Measurements from ENCODE around the gene GSK3B. TPM values are rescaled to one million over a fixed set of nuclear protein-coding genes. Genes with fewer than 3 reads are reported as not detected.

The GSK3B gene
- total RNA-seq, 1 experiment from 2014 or later: 56.5 TPM

DNA sequence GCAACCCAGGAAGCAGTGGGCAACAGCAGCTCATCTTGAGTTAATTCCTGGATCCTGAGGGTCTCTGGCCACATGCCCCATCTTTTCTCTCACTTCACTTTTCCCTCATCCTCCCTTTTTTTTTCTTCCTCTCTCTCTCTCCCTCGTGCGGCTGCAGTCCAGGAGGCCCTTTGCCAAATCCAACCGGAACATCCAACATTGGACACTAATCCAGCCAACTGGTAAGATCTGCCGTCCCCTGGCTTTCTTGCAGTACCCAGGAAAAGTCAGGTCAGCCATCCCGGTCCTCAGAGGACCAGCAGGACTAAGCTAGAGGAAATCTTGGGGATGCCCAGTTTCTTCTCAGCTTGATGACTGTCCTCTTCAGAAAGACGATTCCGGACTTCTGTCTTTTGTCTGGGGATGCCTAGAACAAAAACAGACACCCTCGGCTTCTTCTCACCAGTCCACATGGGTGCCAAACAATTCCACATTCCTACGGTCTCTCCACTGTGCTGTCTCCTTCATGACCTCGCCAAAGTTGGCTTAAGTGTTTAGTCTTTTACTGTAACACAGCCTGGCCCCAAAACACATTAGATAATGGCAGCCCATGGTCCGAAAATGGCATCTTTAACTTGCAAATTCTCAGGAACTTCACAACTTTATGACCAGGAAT lies 115.6 kb downstream of the GSK3B start:
- WGBS (ENCODE audit: extremely low coverage, insufficient read length, low lambda C conversion rate): no CpG with 5 or more reads among the region's 11 CpGs
- no peak overlapping the region for H3K14ac ChIP-seq (ENCODE audit: insufficient read depth, low read length)
- no peaks in the 10 kb centered on the region for H4K20me1 ChIP-seq (ENCODE audit: control insufficient read depth, insufficient read depth, insufficient read length)
- no peak overlapping the region for H4K91ac ChIP-seq (ENCODE audit: insufficient read length, low read depth, low read length)
- no peak overlapping the region for H2BK5ac ChIP-seq (ENCODE audit: insufficient read length, low read length)
- no peak overlapping the region for H3T11ph ChIP-seq (ENCODE audit: low read length)
- TF ChIP-seq, protein P1, sequence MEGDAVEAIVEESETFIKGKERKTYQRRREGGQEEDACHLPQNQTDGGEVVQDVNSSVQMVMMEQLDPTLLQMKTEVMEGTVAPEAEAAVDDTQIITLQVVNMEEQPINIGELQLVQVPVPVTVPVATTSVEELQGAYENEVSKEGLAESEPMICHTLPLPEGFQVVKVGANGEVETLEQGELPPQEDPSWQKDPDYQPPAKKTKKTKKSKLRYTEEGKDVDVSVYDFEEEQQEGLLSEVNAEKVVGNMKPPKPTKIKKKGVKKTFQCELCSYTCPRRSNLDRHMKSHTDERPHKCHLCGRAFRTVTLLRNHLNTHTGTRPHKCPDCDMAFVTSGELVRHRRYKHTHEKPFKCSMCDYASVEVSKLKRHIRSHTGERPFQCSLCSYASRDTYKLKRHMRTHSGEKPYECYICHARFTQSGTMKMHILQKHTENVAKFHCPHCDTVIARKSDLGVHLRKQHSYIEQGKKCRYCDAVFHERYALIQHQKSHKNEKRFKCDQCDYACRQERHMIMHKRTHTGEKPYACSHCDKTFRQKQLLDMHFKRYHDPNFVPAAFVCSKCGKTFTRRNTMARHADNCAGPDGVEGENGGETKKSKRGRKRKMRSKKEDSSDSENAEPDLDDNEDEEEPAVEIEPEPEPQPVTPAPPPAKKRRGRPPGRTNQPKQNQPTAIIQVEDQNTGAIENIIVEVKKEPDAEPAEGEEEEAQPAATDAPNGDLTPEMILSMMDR (conservative IDR thresholded peaks at IDR 0.05): no peak
- H3K9me3 ChIP-seq (ENCODE audit: control insufficient read depth, low read depth, low read length): no peaks in the 10 kb centered on the region
- H3K4me1 ChIP-seq (ENCODE audit: insufficient read depth, low read length): no peaks in the 10 kb centered on the region; the same call in 1 of the 2 replicates
- no peaks in the 10 kb centered on the region for H3K27me3 ChIP-seq (ENCODE audit: insufficient read depth, low read length)
- no peak overlapping the region for H3K23ac ChIP-seq (ENCODE audit: insufficient read length, low read depth, low read length)
- no peak overlapping the region for H2AK5ac ChIP-seq (ENCODE audit: insufficient read length, low read length)
- peaks cover 0 to 3% of the 10 kb centered on the region in 2 experiments; a peak in 2 of 5 replicates for H3K9me3 Mint-ChIP-seq
- no peak overlapping the region for H4K5ac ChIP-seq (ENCODE audit: insufficient read length, low read depth, low read length)
- H3K18ac ChIP-seq (ENCODE audit: insufficient read length, low read depth, low read length): no peak overlapping the region
- H2BK12ac ChIP-seq (ENCODE audit: insufficient read length, low read depth, low read length): no peak overlapping the region
- H2BK120ac ChIP-seq (ENCODE audit: low read depth, low read length, poor library complexity, severe bottlenecking): no peak overlapping the region
- no peak overlapping the region for H3K4me3 Mint-ChIP-seq
- no peaks in the 10 kb centered on the region for H3K27me3 Mint-ChIP-seq (ENCODE audit: low read depth)
- no peak overlapping the region for H3K4ac ChIP-seq (ENCODE audit: low read depth, low read length)
- peaks cover 7 to 21% (median 13%) of the 10 kb centered on the region in 3 experiments for H3K36me3 Mint-ChIP-seq (ENCODE audit: insufficient read depth in 1 of 3, low read depth in 3 of 3)
- no peak overlapping the region for H2BK20ac ChIP-seq (ENCODE audit: low read depth, low read length, poor library complexity, severe bottlenecking)
- H3K4me1 Mint-ChIP-seq: peaks cover 0 to under 1% of the 10 kb centered on the region in 2 experiments; a peak in 2 of 4 replicates
- H3K27ac ChIP-seq (ENCODE audit: insufficient read length, low read depth, low read length): no peak overlapping the region
- H3K9ac ChIP-seq (ENCODE audit: extremely low read depth, insufficient read length, low read length): no peak overlapping the region
- no peaks in the 10 kb centered on the region for H3K23me2 ChIP-seq (ENCODE audit: insufficient read length, low read depth, low read length, poor library complexity, severe bottlenecking)
- no peak overlapping the region for H4K8ac ChIP-seq (replicated peaks; ENCODE audit: insufficient read length, low read depth, low read length)
- H3K56ac ChIP-seq (ENCODE audit: insufficient read length, low read depth, low read length): no peak overlapping the region
- no peak for DNase-seq
- H3K4me2 ChIP-seq (ENCODE audit: insufficient read depth, insufficient read length, low read length): no peak overlapping the region
- H2AFZ ChIP-seq (ENCODE audit: low read length): no peak overlapping the region
- no peaks in the 10 kb centered on the region for H3K79me1 ChIP-seq (ENCODE audit: insufficient read depth, low read depth, low read length, poor library complexity, severe bottlenecking)
- H3K79me2 ChIP-seq (ENCODE audit: insufficient read depth, low read length): peaks cover 7% of the 10 kb centered on the region; the same call in 1 of the 2 replicates
- H3K27ac Mint-ChIP-seq: no peak overlapping the region; a peak in 2 of 7 replicates
- no peak overlapping the region for H2BK15ac ChIP-seq (ENCODE audit: low read depth, low read length)
